WI38 (cell line): Measurements from ENCODE around the gene TCHP.
"Not testable (repeated sequence)": the region's sequence is repeated elsewhere in the genome, so short reads cannot be mapped to it uniquely, and the experiment has no call there.

Experiments used
- H3K4me3 ChIP-seq: 2 replicates; pipeline ENCODE4 v1.5.1; 2011; ENCODE audit warnings: low read depth, mild to moderate bottlenecking, control low read depth, low read length
- TF ChIP-seq, protein P1 (sequence below): IDR thresholded peaks from 2 replicates; pipeline ENCODE4 v1.5.1; 2012; ENCODE audit warnings: low read depth, mild to moderate bottlenecking, control low read depth, low read length

Gene TCHP

GRCh38 chr12:109923038-109923437 is 23.0 kb downstream of the TCHP start:
- TF ChIP-seq, protein P1, sequence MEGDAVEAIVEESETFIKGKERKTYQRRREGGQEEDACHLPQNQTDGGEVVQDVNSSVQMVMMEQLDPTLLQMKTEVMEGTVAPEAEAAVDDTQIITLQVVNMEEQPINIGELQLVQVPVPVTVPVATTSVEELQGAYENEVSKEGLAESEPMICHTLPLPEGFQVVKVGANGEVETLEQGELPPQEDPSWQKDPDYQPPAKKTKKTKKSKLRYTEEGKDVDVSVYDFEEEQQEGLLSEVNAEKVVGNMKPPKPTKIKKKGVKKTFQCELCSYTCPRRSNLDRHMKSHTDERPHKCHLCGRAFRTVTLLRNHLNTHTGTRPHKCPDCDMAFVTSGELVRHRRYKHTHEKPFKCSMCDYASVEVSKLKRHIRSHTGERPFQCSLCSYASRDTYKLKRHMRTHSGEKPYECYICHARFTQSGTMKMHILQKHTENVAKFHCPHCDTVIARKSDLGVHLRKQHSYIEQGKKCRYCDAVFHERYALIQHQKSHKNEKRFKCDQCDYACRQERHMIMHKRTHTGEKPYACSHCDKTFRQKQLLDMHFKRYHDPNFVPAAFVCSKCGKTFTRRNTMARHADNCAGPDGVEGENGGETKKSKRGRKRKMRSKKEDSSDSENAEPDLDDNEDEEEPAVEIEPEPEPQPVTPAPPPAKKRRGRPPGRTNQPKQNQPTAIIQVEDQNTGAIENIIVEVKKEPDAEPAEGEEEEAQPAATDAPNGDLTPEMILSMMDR = no peak

GRCh38 chr12:109923481-109924245 is 23.6 kb downstream of the TCHP start:
- H3K4me3 ChIP-seq = no peak overlapping the region
- TF ChIP-seq, protein P1 = no peak

More at GRCh38 chr12:109923038-109923437, 23.0 kb downstream of the TCHP start:
- H3K4me3 ChIP-seq = no peak overlapping the region

DNA sequence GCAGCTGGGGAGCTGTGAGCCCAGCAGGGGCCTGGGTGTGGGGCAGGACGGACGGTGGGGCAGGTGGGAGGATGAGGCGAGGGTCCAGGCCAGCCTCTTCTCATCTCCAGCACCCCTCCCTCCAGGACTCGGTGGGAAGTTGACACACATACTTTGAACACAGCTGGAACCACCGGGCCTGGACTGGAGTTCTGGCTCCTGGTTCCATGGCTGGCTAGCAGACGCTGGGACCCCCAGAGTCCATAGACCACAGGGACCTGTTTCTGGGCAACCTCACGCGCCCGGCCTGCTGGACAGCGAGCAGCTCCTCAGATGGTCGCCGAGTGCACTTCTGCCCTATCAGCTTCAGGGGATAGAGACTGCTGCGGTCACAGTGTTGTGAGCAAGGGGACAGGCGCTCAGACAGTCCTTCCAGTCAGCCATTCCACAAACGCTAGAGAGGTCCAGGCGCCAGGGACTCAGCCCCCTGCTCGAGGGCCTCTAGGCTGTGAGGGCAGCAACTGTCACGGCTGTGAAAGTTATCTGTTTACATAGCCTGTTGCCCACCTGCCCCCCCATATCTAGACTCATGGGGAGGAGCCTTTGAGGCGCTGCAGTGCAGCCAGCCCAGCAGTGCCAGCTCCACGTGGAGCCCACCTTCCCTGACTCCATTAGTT is 25.2 kb downstream of the TCHP start:
- TF ChIP-seq, protein P1 = no peak
- H3K4me3 ChIP-seq = no peak overlapping the region

DNA sequence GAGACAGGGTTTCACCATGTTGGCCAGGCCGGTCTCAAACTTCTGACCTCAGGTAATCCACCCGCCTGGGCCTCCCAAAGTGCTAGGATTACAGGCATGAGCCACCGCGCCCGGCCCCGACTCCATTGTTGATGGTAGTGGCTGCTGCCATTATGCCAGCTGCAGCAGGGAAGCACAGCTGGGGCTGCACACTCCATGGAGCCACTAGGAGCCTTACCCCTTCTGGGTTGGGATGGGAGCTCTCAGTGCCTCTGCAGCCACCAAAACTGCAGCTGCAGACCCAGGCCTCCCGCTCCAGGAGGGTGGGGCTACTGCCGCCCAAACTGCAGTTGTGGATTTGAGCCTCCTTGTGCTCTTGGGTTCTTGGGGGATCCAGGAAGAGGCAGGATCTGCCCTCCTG is 25.9 kb downstream of the TCHP start:
- TF ChIP-seq, protein P1 = no peak
- no peak overlapping the region for H3K4me3 ChIP-seq

GRCh38 chr12:109926488-109927210 is 26.6 kb downstream of the TCHP start:
- no peak overlapping the region for H3K4me3 ChIP-seq
- TF ChIP-seq, protein P1 = no peak

GRCh38 chr12:109927622-109928021 is 27.5 kb downstream of the TCHP start:
- TF ChIP-seq, protein P1 = peak; percentile 80
- H3K4me3 ChIP-seq = no peak overlapping the region

GRCh38 chr12:109928058-109928656 is 28.1 kb downstream of the TCHP start:
- TF ChIP-seq, protein P1 = no peak
- no peak overlapping the region for H3K4me3 ChIP-seq

DNA sequence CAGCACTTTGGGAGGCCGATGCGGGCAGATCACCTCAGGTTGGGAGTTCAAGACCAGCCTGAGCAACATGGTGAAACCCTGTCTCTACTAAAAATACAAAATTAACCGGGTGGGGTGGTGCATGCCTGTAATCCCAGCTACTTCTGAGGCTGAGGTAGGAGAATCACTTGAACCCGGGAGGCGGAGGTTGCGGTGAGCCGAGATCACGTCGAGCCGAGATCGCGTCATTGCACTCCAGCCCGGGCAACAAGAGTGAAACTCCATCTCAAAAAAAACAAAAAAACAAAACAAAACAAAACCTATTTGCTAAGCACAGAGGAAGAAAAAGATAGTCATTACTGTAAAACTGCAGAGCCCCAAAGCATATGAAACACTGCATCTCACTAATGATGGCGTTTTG is 29.3 kb downstream of the TCHP start:
- H3K4me3 ChIP-seq = not testable (repeated sequence)
